Measurements from ENCODE around the gene RFX1.

DNA sequence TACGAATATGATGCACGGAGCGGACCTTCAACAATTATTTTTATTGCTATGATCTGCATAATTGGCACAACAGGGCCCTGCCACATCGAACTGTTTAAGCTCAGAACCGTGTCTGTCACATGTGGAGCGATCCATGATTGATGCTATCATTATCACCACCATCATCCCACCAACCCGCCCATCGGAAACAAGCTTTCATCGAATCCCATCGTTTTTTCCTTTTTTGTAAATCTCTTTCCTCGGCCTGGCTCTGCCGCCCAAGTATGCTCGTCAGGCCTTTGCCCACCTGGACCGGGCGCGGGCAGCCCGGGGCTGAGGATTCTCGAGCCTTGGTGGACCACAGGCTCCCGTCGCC lies 54.3 kb downstream of the RFX1 start:
- TF ChIP-seq, protein P1, sequence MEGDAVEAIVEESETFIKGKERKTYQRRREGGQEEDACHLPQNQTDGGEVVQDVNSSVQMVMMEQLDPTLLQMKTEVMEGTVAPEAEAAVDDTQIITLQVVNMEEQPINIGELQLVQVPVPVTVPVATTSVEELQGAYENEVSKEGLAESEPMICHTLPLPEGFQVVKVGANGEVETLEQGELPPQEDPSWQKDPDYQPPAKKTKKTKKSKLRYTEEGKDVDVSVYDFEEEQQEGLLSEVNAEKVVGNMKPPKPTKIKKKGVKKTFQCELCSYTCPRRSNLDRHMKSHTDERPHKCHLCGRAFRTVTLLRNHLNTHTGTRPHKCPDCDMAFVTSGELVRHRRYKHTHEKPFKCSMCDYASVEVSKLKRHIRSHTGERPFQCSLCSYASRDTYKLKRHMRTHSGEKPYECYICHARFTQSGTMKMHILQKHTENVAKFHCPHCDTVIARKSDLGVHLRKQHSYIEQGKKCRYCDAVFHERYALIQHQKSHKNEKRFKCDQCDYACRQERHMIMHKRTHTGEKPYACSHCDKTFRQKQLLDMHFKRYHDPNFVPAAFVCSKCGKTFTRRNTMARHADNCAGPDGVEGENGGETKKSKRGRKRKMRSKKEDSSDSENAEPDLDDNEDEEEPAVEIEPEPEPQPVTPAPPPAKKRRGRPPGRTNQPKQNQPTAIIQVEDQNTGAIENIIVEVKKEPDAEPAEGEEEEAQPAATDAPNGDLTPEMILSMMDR (IDR thresholded peaks at IDR 0.05), result no peak
- TF ChIP-seq POLR2A (IDR thresholded peaks at IDR 0.05; ENCODE audit: low read depth), result no peak

Measured in esophagus muscularis mucosa (tissue), 3 donors.